Activated CD4-positive, alpha-beta T cell treated with anti-CD3 and anti-CD28 coated beads for 36 hours (primary cell): ENCODE measurements around the gene RNASE9. TPM values are rescaled to one million over a fixed set of nuclear protein-coding genes. Genes with fewer than 3 reads are reported as not detected.
A peak's percentile ranks its signal among the peaks of the same experiment; 100 is the strongest.

Source experiments
- ATAC-seq: fragments of 200-7000 bp; cut with Tn5 transposase; one replicate; pipeline ENCODE4 v1.10.0; 2021; ENCODE audit warnings: mild to moderate bottlenecking, moderate library complexity
- CTCF ChIA-PET: fragments of 350-600 bp; sonication (Branson Sonifier 250); formaldehyde crosslinking; loops from one replicate; lab custom pipeline; 2021; ENCODE audit warnings: antibody characterized with exemption; lab: Charles Lee
- POLR2A ChIA-PET: fragments of 350-600 bp; sonication (Branson Sonifier 250); formaldehyde crosslinking; loops from one replicate; lab custom pipeline; 2021; ENCODE audit warnings: antibody characterized with exemption, inconsistent platforms; lab: Charles Lee
- DNase-seq: peaks from one replicate; pipeline ENCODE4 v3.0.0-alpha.2; 2020
- H3K27ac Mint-ChIP-seq: one replicate; pipeline ENCODE4 v1.8.0; 2021; ENCODE audit warnings: mixed read lengths
- H3K27me3 Mint-ChIP-seq: one replicate; pipeline ENCODE4 v1.8.0; 2021; ENCODE audit warnings: mixed read lengths
- H3K36me3 Mint-ChIP-seq: one replicate; pipeline ENCODE4 v1.8.0; 2021; ENCODE audit warnings: low read depth, mixed read lengths
- H3K4me1 Mint-ChIP-seq: one replicate; pipeline ENCODE4 v1.8.0; 2021; ENCODE audit warnings: mixed read lengths
- H3K4me3 Mint-ChIP-seq: one replicate; pipeline ENCODE4 v1.8.0; 2021; ENCODE audit warnings: mild to moderate bottlenecking, moderate library complexity, mixed read lengths
- H3K9me3 Mint-ChIP-seq: one replicate; pipeline ENCODE4 v1.8.0; 2021; ENCODE audit warnings: low read depth, mixed read lengths
- intact Hi-C, 2 experiments: fragments of 100-400 bp; cut with DNase I in 1 of 2; cut with micrococcal nuclease in 1 of 2; formaldehyde crosslinking; loops; one replicate each; pipeline versions ENCODE4 v1.14.2 to v1.15.1; 2022 to 2024; cut with DNase I, micrococcal nuclease
- total RNA-seq, 2 experiments: library from RNA; stranded (reverse); gene quantifications; one replicate each; pipeline ENCODE4 v1.2.3, GENCODE V29; 2021

RNASE9 gene
- total RNA-seq, result not detected

DNA sequence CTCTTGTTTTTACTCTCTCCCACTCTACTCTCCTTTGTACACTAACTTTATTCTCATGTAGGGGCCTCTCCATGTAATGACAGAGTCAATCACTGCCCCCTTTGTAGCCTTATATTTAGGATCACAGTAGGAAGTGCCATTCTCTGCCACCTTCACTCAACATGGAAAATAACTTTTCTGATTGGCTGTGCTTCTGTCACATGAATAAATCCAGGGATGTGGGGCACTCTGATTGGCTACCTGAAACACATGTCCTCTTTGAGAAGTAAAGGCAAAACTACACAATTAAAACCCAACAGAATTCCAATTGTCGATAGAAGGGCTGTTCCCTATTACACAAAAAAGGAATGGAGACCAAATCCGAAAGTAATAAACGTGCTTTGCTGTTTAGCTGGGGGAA lies at the start of gene RNASE9:
TSS of gene RNASE9 (minus strand) at position 87 of the 400 bp plus-strand sequence.
- H3K27ac Mint-ChIP-seq, result no peak within 1 kb of the TSS
- H3K27me3 Mint-ChIP-seq, result no peaks in the 10 kb centered on the region
- H3K4me1 Mint-ChIP-seq, result no peaks in the 10 kb centered on the region
- H3K4me3 Mint-ChIP-seq, result no peak within 1 kb of the TSS
- no peaks in the 10 kb centered on the region for H3K9me3 Mint-ChIP-seq
- DNase-seq (no peak), ATAC-seq (no peak)
- intact Hi-C loops, result no loop called here
- ChIA-PET POLR2A (no interaction called here), CTCF (no interaction called here)
- no peaks in the 10 kb centered on the region for H3K36me3 Mint-ChIP-seq

DNA sequence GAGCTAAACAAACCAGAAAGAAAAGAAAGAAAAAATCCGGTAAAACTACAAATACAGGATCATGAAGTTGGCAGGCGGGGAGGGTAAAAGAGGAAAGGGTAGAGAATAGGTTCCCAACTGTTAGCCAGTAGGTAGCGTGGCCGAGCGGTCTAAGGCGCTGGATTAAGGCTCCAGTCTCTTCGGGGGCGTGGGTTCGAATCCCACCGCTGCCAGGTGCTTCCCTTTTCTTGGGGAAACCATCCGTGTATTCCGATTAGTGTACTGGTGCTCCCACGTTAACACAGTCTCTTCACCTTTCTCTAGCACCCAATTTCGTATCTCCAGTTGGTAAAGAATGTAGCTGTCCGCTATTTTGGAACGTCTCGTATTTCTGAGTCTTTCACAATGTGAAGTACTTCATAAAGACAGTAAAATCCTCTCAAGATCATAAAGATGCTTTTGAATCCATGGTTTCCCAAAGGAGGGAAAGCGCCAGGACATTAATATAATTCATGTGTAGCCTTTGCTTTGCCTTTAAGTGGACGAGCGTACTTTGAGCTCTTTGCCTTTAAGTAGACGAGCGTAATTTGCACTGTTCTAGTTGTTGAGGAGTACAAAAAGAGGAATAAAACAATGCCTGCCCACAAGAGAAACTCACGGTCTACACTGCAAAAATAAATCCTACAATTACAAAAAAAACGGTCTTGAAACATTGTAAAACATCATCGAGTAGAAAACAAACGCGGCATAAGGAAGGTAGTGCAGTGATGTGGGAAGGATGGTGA lies 49.3 kb upstream of the RNASE9 start:
- ATAC-seq (peak; percentile 24), DNase-seq (peak; percentile 88)
- intact Hi-C loops, result loop anchor here (1.0 to 5.0 kb wide), 3 partner anchors 143 to 305 kb away; partner anchors contain the start of genes PNP (in 1 of the 2) and TTC5 (in 1 of the 2)
- ChIA-PET CTCF (interaction anchor here (0.6 to 5.0 kb wide), 24 partner anchors 12 to 304 kb away, joined by 3 to 61 read pairs (median 5); partner anchors contain the start of genes APEX1, OSGEP, PARP2 and PNP), POLR2A (interaction anchor here (0.7 to 1.0 kb wide), 2 partner anchors 121 to 209 kb away, joined by 3 to 4 read pairs; no protein-coding TSS in a partner anchor)
- Mint-ChIP-seq H3K27me3 (no peaks in the 10 kb centered on the region), H3K4me3 (no peak overlapping the region), H3K27ac (no peak overlapping the region), H3K9me3 (no peaks in the 10 kb centered on the region), H3K4me1 (peaks cover 3% of the 10 kb centered on the region), H3K36me3 (no peaks in the 10 kb centered on the region)

DNA sequence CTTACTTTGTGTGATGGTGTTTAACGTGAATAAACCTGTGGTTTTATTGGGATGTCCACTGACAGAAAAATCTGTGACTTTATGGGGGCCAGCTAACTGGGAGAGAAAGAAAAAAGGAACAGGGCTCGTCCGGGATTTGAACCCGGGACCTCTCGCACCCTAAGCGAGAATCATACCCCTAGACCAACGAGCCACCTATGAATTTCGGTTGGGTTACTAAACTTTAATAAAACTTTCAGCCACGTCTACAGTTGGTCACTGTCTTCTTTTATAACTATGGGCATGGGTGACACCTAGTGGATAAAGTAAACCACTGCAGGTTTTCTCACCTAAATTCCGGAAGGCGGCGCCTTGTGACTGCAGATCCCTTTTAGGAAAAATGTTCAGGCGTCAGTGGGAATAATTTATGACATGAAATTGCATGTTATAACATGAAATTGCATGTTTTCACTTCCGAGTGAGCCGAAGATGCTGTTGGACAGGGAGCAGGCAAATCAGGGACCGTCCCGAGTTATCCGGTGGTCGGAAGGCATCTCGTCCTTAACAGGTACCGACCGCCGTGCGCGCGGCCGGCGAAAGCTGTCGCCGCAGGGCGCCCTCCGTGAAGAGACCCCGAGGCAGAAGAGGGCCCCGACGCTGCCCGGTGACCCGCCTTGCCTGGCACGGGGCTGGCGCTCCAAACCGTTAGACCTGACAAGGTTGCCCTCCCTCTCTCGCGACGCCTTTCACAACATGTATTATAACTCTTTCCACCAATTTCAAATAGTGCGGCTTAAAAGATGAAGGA lies 48.6 kb upstream of the RNASE9 start:
- ChIA-PET CTCF (interaction anchor here (0.7 to 5.0 kb wide), 37 partner anchors 10 to 380 kb away, joined by 3 to 61 read pairs (median 4); partner anchors contain the start of genes APEX1, OSGEP, PARP2 and PNP), POLR2A (interaction anchor here (0.7 to 1.0 kb wide), 2 partner anchors 120 to 208 kb away, joined by 3 to 4 read pairs; no protein-coding TSS in a partner anchor)
- H3K27ac Mint-ChIP-seq, result no peak overlapping the region
- intact Hi-C loops, result loop anchor here (1.0 to 5.0 kb wide), 9 partner anchors 73 to 304 kb away; partner anchors contain the start of genes OSGEP (in 1 of the 2), PNP (in 1 of the 2) and TTC5 (in 1 of the 2)
- no peak overlapping the region for H3K4me3 Mint-ChIP-seq
- no peaks in the 10 kb centered on the region for H3K36me3 Mint-ChIP-seq
- peak; percentile 4 for ATAC-seq
- H3K4me1 Mint-ChIP-seq, result peaks cover 3% of the 10 kb centered on the region
- peak; percentile 71 for DNase-seq
- H3K9me3 Mint-ChIP-seq, result no peaks in the 10 kb centered on the region
- H3K27me3 Mint-ChIP-seq, result no peaks in the 10 kb centered on the region

DNA sequence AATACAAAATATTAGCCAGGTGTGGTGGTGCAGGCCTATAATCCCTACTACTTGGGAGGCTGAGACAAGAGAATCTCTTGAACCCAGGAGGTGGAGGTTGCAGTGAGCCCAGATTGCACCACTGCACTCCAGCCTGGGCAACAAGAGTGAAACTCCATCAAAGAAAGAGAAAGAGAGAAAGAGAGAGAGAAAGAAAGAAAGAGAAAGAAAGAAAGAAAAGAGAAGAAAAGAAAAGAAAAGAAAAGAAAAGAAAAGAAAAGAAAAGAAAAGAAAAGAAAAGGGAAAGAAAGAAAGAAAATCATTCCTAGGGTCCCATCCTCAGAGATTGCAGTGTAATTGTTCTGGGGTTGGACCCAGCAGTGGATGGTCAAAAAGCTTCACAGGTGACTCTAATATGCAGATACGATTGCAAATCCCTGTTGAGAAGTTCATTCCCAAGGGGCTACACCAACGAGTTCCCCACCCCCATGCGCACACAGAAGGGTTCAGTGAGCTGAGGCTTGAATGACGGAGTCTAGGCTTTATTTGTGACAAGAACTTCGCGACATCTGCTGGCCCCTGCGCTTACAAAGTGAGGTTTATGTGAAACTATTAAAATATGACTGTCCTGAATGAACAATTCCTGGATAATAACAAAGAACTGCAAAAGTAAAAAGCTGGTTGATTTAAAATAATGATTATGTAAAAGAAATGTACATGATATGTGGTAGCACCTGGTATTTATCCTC lies 47.7 kb upstream of the RNASE9 start:
- Mint-ChIP-seq H3K4me1 (peaks cover 3% of the 10 kb centered on the region), H3K27me3 (no peaks in the 10 kb centered on the region), H3K27ac (no peak overlapping the region), H3K9me3 (no peaks in the 10 kb centered on the region), H3K4me3 (no peak overlapping the region), H3K36me3 (no peaks in the 10 kb centered on the region)
- ChIA-PET POLR2A (no interaction called here), CTCF (interaction anchor here (0.5 to 5.0 kb wide), 29 partner anchors 9 to 726 kb away, joined by 3 to 61 read pairs (median 3); partner anchors contain the start of genes PARP2, PNP and TEP1)
- intact Hi-C loops, result loop anchor here (1.0 to 2.0 kb wide), 6 partner anchors 74 to 281 kb away; partner anchors contain the start of gene OSGEP (in 1 of the 2)
- ATAC-seq (no peak), DNase-seq (no peak)

DNA sequence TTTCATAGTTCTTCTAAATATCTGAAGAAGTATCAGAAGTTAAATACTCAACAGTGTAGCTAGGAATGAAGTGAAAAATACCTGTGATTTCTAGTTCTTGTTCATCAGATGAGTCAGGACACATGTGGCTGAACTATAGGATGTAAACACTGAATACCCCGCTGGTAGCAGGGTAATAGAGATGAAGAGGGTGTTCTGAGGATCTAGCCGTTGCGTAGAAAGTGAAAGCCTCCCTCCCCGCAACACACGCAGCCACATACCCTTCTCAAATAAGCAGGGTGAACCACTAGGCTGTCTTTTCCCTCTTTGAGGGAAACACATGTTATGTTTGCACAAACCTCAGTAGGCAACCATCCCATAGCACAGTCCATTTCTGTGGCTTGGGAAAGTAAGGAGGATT lies 46.8 kb upstream of the RNASE9 start:
- ATAC-seq (peak; percentile 25), DNase-seq (no peak)
- Mint-ChIP-seq H3K27me3 (no peaks in the 10 kb centered on the region), H3K4me1 (peaks cover 3% of the 10 kb centered on the region), H3K4me3 (no peak overlapping the region), H3K27ac (no peak overlapping the region), H3K36me3 (no peaks in the 10 kb centered on the region), H3K9me3 (no peaks in the 10 kb centered on the region)
- intact Hi-C loops, result loop anchor here in 1 of 2 experiments (2.0 kb wide), 1 partner anchor 77 kb away; no protein-coding TSS in a partner anchor
- ChIA-PET CTCF (interaction anchor here (0.6 to 5.0 kb wide), 10 partner anchors 8 to 301 kb away, joined by 3 to 61 read pairs (median 4); no protein-coding TSS in a partner anchor), POLR2A (interaction anchor here (0.5 to 1.4 kb wide), 2 partner anchors 47 to 137 kb away, joined by 3 to 5 read pairs; no protein-coding TSS in a partner anchor)

DNA sequence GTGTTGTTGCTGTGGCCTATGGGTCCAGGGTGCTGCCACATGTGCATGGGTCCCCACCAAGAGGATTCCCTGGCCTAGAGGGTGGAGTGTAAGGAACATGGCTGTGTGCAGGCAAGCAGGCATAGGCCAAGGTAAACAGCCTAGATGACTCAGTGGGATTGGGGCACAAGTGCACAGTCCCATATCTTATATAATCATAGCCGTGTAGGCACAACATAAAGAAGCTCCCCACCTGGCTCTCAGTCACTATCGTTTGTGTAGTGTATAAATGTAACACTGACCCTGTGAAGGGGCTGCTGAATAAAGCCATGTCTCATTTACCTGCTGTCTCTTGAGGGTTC lies 46.0 kb upstream of the RNASE9 start:
- H3K4me3 Mint-ChIP-seq, result no peak overlapping the region

DNA sequence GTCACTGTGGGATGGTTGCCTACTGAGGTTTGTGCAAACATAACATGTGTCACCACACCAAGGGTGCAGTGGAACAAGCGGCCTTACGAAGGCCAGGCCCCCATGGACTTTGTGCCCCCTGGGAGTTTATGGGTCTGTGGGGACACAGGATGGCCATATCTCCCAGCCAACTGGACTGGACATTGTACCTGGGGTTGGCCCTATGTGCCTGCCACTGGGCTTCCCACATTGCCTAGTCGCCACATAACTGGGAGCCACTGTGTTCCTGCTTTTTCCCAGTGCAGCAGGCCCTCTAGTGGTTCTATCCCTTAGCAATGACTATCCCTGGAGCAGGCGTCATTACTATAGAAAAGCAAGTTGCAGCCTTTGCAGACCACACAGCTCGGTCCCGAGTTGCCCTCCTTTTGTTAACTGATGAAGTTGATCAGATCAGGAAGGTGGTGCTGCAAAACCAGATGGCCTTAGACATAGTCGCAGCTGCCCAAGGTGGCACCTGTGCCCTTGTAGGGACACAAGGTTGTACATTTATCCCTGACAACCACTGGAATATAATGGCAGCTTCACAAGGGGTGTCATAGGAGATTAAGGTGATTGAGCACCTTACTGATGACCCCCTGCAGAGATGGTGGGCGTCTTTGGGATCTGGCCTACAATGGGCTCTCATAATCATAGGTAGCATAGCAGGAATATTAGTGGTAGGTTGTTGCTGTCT lies 45.5 kb upstream of the RNASE9 start:
- CTCF ChIA-PET, result interaction anchor here (0.5 to 5.0 kb wide), 4 partner anchors 85 to 280 kb away, joined by 3 to 61 read pairs (median 3); no protein-coding TSS in a partner anchor
- POLR2A ChIA-PET, result interaction anchor here (0.7 to 1.4 kb wide), 2 partner anchors 86 to 136 kb away, joined by 3 to 5 read pairs; no protein-coding TSS in a partner anchor
- Mint-ChIP-seq H3K36me3 (no peaks in the 10 kb centered on the region), H3K27ac (no peak overlapping the region), H3K4me1 (peaks cover 3% of the 10 kb centered on the region), H3K9me3 (no peaks in the 10 kb centered on the region), H3K4me3 (no peak overlapping the region), H3K27me3 (no peaks in the 10 kb centered on the region)
- no peak for ATAC-seq
- DNase-seq, result no peak
- intact Hi-C loops, result no loop called here

More for the DNA sequence above, 46.0 kb upstream of the RNASE9 start:
- Mint-ChIP-seq H3K9me3 (no peaks in the 10 kb centered on the region), H3K36me3 (no peaks in the 10 kb centered on the region), H3K4me1 (peaks cover 3% of the 10 kb centered on the region), H3K27ac (no peak overlapping the region), H3K27me3 (no peaks in the 10 kb centered on the region)
- ATAC-seq, result no peak
- intact Hi-C loops, result no loop called here
- ChIA-PET CTCF (interaction anchor here (1.0 to 5.0 kb wide), 4 partner anchors 24 to 280 kb away, joined by 3 to 61 read pairs (median 4); no protein-coding TSS in a partner anchor), POLR2A (interaction anchor here (0.5 to 1.4 kb wide), 3 partner anchors 47 to 137 kb away, joined by 3 to 5 read pairs (median 3); no protein-coding TSS in a partner anchor)
- DNase-seq, result no peak

DNA sequence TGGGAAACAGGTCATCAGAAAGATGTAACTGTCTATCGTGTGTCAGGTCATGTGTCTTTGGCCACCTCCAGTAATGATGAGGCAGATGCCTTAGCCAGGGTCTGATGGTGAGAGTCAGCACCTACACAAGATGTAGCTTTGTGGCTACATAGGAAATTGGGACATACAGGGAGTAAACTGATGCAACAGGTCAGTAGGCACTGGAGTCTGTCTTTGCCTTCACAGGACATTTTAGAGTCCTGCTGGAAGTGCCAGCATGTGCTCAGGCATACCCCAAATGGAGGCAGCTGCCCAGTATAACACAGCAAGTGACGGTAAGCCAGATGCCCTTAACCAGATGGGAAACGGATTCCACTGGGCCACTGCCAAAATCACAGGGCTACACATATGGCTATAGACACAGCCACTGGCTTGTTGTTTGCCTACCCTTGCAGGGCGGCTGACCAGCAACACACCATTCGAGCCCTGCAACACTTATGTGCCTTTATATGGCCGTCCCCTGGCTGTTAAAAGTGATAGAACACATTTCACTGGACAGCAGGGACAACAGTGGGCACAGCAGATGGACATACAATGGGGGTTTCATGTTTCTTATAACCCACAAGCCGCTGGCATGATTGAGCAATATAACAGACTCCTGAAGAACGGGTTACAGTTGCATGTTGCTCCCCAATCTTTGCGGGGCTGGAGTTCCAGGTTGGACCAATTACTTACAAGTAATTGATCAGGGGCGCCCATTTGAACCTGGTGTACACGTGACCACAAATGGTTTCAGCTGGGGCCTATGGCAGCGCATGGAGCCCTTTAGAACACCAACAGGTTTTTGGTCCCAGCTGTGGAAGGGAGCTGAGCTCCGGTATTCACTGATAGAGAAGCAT lies 43.2 kb upstream of the RNASE9 start:
- no peak for ATAC-seq
- H3K27me3 Mint-ChIP-seq, result no peaks in the 10 kb centered on the region
- H3K4me1 Mint-ChIP-seq, result peaks cover 3% of the 10 kb centered on the region
- intact Hi-C loops, result no loop called here
- no peak overlapping the region for H3K4me3 Mint-ChIP-seq
- no peak for DNase-seq
- CTCF ChIA-PET, result interaction anchor here (1.4 kb wide), 1 partner anchor 19 kb away, joined by 3 read pairs; no protein-coding TSS in a partner anchor
- no peak overlapping the region for H3K27ac Mint-ChIP-seq
- no peaks in the 10 kb centered on the region for H3K36me3 Mint-ChIP-seq
- POLR2A ChIA-PET, result no interaction called here
- no peaks in the 10 kb centered on the region for H3K9me3 Mint-ChIP-seq

DNA sequence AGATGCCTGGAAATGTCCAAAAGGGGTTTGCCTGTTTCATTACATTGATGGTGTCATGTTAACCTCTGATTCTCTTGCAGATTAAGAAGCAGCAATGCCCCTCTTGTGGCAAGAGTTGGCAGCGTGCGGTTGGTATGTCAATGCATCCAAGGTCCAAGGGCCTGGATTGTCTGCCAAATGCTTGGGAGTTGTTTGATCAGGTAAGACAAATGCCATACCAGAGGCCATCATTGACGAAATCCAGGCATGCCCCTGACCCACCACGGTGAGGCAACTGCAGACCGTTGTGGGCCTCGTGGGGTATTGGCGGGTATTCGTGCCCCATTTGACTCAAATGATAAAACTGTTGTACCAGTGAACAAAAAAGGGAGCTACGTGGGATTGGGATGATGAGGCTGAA lies 41.7 kb upstream of the RNASE9 start:
- ChIA-PET CTCF (no interaction called here), POLR2A (no interaction called here)
- DNase-seq, result no peak
- no peak for ATAC-seq
- Mint-ChIP-seq H3K36me3 (no peaks in the 10 kb centered on the region), H3K9me3 (no peaks in the 10 kb centered on the region), H3K4me1 (peaks cover 3% of the 10 kb centered on the region), H3K27me3 (no peaks in the 10 kb centered on the region), H3K4me3 (no peak overlapping the region), H3K27ac (no peak overlapping the region)
- intact Hi-C loops, result no loop called here
